HCT116 (cell line): ENCODE results near the gene EXD2.

ENCODE experiments used
- ELF1 ChIP-seq: IDR thresholded peaks from 2 replicates; pipeline ENCODE4 v1.6.1; 2012; ENCODE audit warnings: low read depth, borderline replicate concordance
- EZH2 ChIP-seq: fragments of 200-600 bp; sonication (generic); IDR thresholded peaks from 2 replicates; pipeline ENCODE4 v1.6.1; 2017; ENCODE audit warnings: antibody characterized with exemption, mixed run types
- EZH2phosphoT487 ChIP-seq: fragments of 200-600 bp; IDR thresholded peaks from 2 replicates; pipeline ENCODE4 v1.6.1; 2018; ENCODE audit warnings: antibody characterized with exemption, borderline replicate concordance
- POLR2A ChIP-seq: IDR thresholded peaks from 2 replicates; pipeline ENCODE4 v1.7.0; 2011; ENCODE audit warnings: borderline replicate concordance; ENCODE audit not compliant: insufficient read depth, insufficient read length; ENCODE audit errors: extremely low read depth
- POLR2AphosphoS5 ChIP-seq: IDR thresholded peaks from 2 replicates; pipeline ENCODE4 v1.6.1; 2011; ENCODE audit warnings: mild to moderate bottlenecking, low read depth, low read length, moderate library complexity
- ZNF274 ChIP-seq: fragments of 200-500 bp; sonication (Bioruptor generic); IDR thresholded peaks from 2 replicates; pipeline ENCODE4 v1.6.1; 2014; ENCODE audit warnings: mild to moderate bottlenecking, low read depth, low read length, inconsistent platforms
- TF ChIP-seq, protein P1 (sequence below), 3 experiments: fragments of 200-600 bp in 1 of 3; sonication (generic) in 1 of 3; IDR thresholded peaks in 2 of 3; conservative IDR thresholded peaks in 1 of 3; 2 replicates each; pipeline ENCODE4 v1.5.1; 2012 to 2017; ENCODE audit warnings: low read depth in 2 of 3, low read length in 2 of 3, antibody characterized with exemption in 1 of 3, borderline replicate concordance in 1 of 3, control low read depth in 1 of 3, mild to moderate bottlenecking in 1 of 3, mixed read lengths in 1 of 3, mixed run types in 1 of 3, moderate library complexity in 1 of 3; ENCODE audit not compliant: insufficient read depth in 1 of 3
- TF ChIP-seq, protein P2 (sequence below): IDR thresholded peaks from 2 replicates; pipeline ENCODE4 v1.6.1; 2012; ENCODE audit warnings: low read depth

DNA sequence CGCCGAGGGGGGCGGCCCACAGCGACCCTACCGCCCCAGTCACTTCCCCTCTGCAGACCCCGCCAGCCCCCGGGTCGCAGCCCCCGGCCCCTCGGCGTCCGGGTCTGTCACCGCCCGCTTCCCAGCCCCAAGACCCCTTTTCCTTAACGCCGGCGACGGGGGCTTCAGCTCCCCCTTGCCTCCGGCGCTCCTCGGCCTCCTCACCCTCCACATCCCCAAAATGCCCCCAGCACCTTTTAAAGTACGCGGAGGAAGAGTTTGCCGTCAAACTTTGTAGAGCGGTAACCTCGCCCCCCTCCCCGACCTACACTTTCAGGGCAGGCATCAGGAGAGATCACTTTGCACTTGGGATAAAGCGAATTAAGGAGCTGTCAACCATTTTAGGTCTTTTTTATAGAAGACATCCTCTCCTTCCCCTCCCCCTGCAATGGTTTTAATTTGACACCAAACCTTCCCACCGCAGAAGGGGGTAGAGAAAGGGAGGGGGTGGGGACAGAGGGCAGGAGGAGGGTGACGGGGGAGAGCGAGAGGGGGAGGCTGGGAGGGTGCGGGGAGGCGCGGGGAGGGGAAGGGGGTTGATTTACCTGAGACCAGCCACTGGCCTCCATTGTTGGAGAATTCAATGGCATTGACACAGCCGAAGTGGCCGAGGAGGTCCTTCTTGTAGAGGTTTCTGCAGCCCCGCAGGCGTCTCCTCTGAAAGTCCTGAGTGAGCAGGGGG is 39.0 kb upstream of the EXD2 start:
- TF ChIP-seq POLR2A (no peak), ZNF274 (no peak), ELF1 (no peak), EZH2 (no peak), EZH2phosphoT487 (no peak), POLR2AphosphoS5 (no peak)
- TF ChIP-seq, protein P1, sequence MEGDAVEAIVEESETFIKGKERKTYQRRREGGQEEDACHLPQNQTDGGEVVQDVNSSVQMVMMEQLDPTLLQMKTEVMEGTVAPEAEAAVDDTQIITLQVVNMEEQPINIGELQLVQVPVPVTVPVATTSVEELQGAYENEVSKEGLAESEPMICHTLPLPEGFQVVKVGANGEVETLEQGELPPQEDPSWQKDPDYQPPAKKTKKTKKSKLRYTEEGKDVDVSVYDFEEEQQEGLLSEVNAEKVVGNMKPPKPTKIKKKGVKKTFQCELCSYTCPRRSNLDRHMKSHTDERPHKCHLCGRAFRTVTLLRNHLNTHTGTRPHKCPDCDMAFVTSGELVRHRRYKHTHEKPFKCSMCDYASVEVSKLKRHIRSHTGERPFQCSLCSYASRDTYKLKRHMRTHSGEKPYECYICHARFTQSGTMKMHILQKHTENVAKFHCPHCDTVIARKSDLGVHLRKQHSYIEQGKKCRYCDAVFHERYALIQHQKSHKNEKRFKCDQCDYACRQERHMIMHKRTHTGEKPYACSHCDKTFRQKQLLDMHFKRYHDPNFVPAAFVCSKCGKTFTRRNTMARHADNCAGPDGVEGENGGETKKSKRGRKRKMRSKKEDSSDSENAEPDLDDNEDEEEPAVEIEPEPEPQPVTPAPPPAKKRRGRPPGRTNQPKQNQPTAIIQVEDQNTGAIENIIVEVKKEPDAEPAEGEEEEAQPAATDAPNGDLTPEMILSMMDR (IDR thresholded peaks at IDR 0.05 in 2 of 3, conservative IDR thresholded peaks at IDR 0.05 in 1 of 3; ENCODE audit: borderline replicate concordance in 1 of 3, insufficient read depth in 1 of 3, low read depth in 2 of 3, low read length in 2 of 3), result no peak
- TF ChIP-seq, protein P2, sequence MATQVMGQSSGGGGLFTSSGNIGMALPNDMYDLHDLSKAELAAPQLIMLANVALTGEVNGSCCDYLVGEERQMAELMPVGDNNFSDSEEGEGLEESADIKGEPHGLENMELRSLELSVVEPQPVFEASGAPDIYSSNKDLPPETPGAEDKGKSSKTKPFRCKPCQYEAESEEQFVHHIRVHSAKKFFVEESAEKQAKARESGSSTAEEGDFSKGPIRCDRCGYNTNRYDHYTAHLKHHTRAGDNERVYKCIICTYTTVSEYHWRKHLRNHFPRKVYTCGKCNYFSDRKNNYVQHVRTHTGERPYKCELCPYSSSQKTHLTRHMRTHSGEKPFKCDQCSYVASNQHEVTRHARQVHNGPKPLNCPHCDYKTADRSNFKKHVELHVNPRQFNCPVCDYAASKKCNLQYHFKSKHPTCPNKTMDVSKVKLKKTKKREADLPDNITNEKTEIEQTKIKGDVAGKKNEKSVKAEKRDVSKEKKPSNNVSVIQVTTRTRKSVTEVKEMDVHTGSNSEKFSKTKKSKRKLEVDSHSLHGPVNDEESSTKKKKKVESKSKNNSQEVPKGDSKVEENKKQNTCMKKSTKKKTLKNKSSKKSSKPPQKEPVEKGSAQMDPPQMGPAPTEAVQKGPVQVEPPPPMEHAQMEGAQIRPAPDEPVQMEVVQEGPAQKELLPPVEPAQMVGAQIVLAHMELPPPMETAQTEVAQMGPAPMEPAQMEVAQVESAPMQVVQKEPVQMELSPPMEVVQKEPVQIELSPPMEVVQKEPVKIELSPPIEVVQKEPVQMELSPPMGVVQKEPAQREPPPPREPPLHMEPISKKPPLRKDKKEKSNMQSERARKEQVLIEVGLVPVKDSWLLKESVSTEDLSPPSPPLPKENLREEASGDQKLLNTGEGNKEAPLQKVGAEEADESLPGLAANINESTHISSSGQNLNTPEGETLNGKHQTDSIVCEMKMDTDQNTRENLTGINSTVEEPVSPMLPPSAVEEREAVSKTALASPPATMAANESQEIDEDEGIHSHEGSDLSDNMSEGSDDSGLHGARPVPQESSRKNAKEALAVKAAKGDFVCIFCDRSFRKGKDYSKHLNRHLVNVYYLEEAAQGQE, result no peak
